HCT116 (cell line): Measurements from ENCODE around the gene SLC25A12. TPM values are rescaled to one million over a fixed set of nuclear protein-coding genes. Genes with fewer than 3 reads are reported as not detected.
A peak's percentile ranks its signal among the peaks of the same experiment; 100 is the strongest.

Experiments used
- ATAC-seq: fragments of 200-7000 bp; cut with Tn5 transposase; 2 replicates; pipeline ENCODE4 v1.9.1; 2020; ENCODE audit warnings: mild to moderate bottlenecking, moderate library complexity
- BruUV-seq: library from RNA; stranded (reverse); fragments of 400-500 nt; replicated peaks from 2 replicates; lab custom pipeline; 2021; lab: Mats Ljungman, UMichigan
- CTCF ChIA-PET: fragments of 300-600 bp; sonication (Branson Sonifier 250); formaldehyde crosslinking; loops from one replicate; lab custom pipeline; 2021; ENCODE audit warnings: antibody characterized with exemption; lab: Charles Lee
- POLR2A ChIA-PET: fragments of 300-600, 350-600 bp; sonication (Branson Sonifier 250); formaldehyde crosslinking; loops from one replicate; lab custom pipeline; 2021; ENCODE audit warnings: antibody characterized with exemption; lab: Charles Lee
- RAD21 ChIA-PET, 2 experiments: fragments of 300-600 bp; sonication (Branson Sonifier 250); formaldehyde crosslinking; loops; one replicate each; lab custom pipeline; 2023; ENCODE audit warnings: low total read pairs in 2 of 2; ENCODE audit not compliant: uncharacterized antibody in 2 of 2, unreplicated experiment in 2 of 2, low non-redundant PET in 1 of 2; lab: Charles Lee
- DNase-seq: peaks from one replicate; pipeline ENCODE4 v3.0.0-alpha.2; 2010; ENCODE audit warnings: low read depth, low spot score
- H2AFZ ChIP-seq: fragments of 200-600 bp; shearing (Covaris generic), sonication (generic); 2 replicates; pipeline ENCODE4 v1.6.1; 2017; ENCODE audit warnings: low read depth, mixed run types, mixed read lengths, antibody characterized with exemption, low read length; ENCODE audit not compliant: poor library complexity, severe bottlenecking
- H3K27ac ChIP-seq: 2 replicates; pipeline ENCODE4 v1.5.1; 2012; ENCODE audit warnings: low read depth, low read length
- H3K27me3 ChIP-seq: fragments of 200-600 bp; sonication (generic); 2 replicates; pipeline ENCODE4 v1.6.1; 2016; ENCODE audit warnings: mixed run types, low read length, mixed read lengths; ENCODE audit not compliant: insufficient read depth
- H3K36me3 ChIP-seq, 2 experiments: fragments of 200-500 bp in 1 of 2; fragments of 200-600 bp in 1 of 2; sonication (Bioruptor generic) in 1 of 2; sonication (generic) in 1 of 2; 2 replicates each; pipeline versions ENCODE4 v1.5.1 to v1.6.1; 2014 to 2016; ENCODE audit warnings: low read length in 2 of 2, inconsistent platforms in 1 of 2, mixed read lengths in 1 of 2, mixed run types in 1 of 2; ENCODE audit not compliant: insufficient read depth in 2 of 2, control insufficient read depth in 1 of 2
- H3K4me1 ChIP-seq, 2 experiments: fragments of 200-600 bp in 1 of 2; sonication (generic) in 1 of 2; 2 replicates each; pipeline versions ENCODE4 v1.5.1 to v1.6.1; 2012 to 2017; ENCODE audit warnings: low read length in 2 of 2, inconsistent platforms in 1 of 2, mild to moderate bottlenecking in 1 of 2, mixed read lengths in 1 of 2, mixed run types in 1 of 2, moderate library complexity in 1 of 2; ENCODE audit not compliant: insufficient read depth in 2 of 2, control insufficient read depth in 1 of 2
- H3K4me2 ChIP-seq: fragments of 200-600 bp; sonication (generic); 2 replicates; pipeline ENCODE4 v1.6.1; 2017; ENCODE audit warnings: mixed run types, low read length, mixed read lengths
- H3K4me3 ChIP-seq, 2 experiments: fragments of 200-600 bp in 1 of 2; sonication (generic) in 1 of 2; replicated peaks in 1 of 2; 2 replicates each; pipeline ENCODE4 v1.5.1; 2011 to 2016; ENCODE audit warnings: low read length in 2 of 2, control low read depth in 1 of 2, low read depth in 1 of 2, mild to moderate bottlenecking in 1 of 2, mixed read lengths in 1 of 2, mixed run types in 1 of 2
- H3K79me2 ChIP-seq: fragments of 200-600 bp; sonication (generic); 2 replicates; pipeline ENCODE4 v1.6.1; 2017; ENCODE audit warnings: mild to moderate bottlenecking, mixed run types, low read length, moderate library complexity, mixed read lengths; ENCODE audit not compliant: insufficient read depth
- H3K9ac ChIP-seq: fragments of 200-600 bp; sonication (generic); 2 replicates; pipeline ENCODE4 v1.6.1; 2016; ENCODE audit warnings: low read length, mixed read lengths
- H3K9me2 ChIP-seq: fragments of 200-600 bp; sonication (generic), shearing (Covaris generic); 2 replicates; pipeline ENCODE4 v1.6.1; 2017; ENCODE audit warnings: mixed run types, mild to moderate bottlenecking, moderate library complexity; ENCODE audit not compliant: insufficient read depth
- H3K9me3 ChIP-seq, 2 experiments: fragments of 200-500 bp in 1 of 2; fragments of 200-600 bp in 1 of 2; sonication (Bioruptor generic) in 1 of 2; sonication (generic) in 1 of 2; 2 replicates each; pipeline ENCODE4 v1.6.1; 2014 to 2017; ENCODE audit warnings: low read length in 2 of 2, mixed read lengths in 2 of 2, inconsistent platforms in 1 of 2, low read depth in 1 of 2, mild to moderate bottlenecking in 1 of 2, mixed run types in 1 of 2, moderate library complexity in 1 of 2; ENCODE audit not compliant: control insufficient read depth in 1 of 2, insufficient read depth in 1 of 2
- H4K20me1 ChIP-seq: fragments of 200-600 bp; sonication (generic), shearing (Covaris generic); 2 replicates; pipeline ENCODE4 v1.6.1; 2017; ENCODE audit warnings: mixed run types, mild to moderate bottlenecking, moderate library complexity; ENCODE audit not compliant: insufficient read depth
- ATF3 ChIP-seq: IDR thresholded peaks from 2 replicates; pipeline ENCODE4 v1.6.1; 2012
- CBX3 ChIP-seq: IDR thresholded peaks from 2 replicates; pipeline ENCODE4 v1.6.1; 2012; ENCODE audit warnings: low read depth
- ELF1 ChIP-seq: IDR thresholded peaks from 2 replicates; pipeline ENCODE4 v1.6.1; 2012; ENCODE audit warnings: low read depth, borderline replicate concordance
- EZH2 ChIP-seq: fragments of 200-600 bp; sonication (generic); IDR thresholded peaks from 2 replicates; pipeline ENCODE4 v1.6.1; 2017; ENCODE audit warnings: antibody characterized with exemption, mixed run types
- MAX ChIP-seq: IDR thresholded peaks from 2 replicates; pipeline ENCODE4 v1.6.1; 2012
- POLR2A ChIP-seq: IDR thresholded peaks from 2 replicates; pipeline ENCODE4 v1.7.0; 2011; ENCODE audit warnings: borderline replicate concordance; ENCODE audit not compliant: insufficient read depth, insufficient read length; ENCODE audit errors: extremely low read depth
- REST ChIP-seq: IDR thresholded peaks from 2 replicates; pipeline ENCODE4 v1.6.1; 2012; ENCODE audit warnings: low read depth
- SRF ChIP-seq: IDR thresholded peaks from 2 replicates; pipeline ENCODE4 v1.6.1; 2012; ENCODE audit warnings: low read depth
- TCF7L2 ChIP-seq: IDR thresholded peaks from 2 replicates; pipeline ENCODE4 v1.7.0; 2011; ENCODE audit warnings: borderline replicate concordance, inconsistent platforms; ENCODE audit not compliant: insufficient read depth, insufficient read length; ENCODE audit errors: extremely low read depth
- YY1 ChIP-seq: IDR thresholded peaks from 2 replicates; pipeline ENCODE4 v1.6.1; 2011; ENCODE audit warnings: low read length, low read depth, moderate library complexity, mild to moderate bottlenecking; ENCODE audit not compliant: insufficient replicate concordance; ENCODE audit errors: extremely low read depth
- ZBTB33 ChIP-seq: IDR thresholded peaks from 2 replicates; pipeline ENCODE4 v1.6.1; 2011; ENCODE audit warnings: mild to moderate bottlenecking, low read length, moderate library complexity; ENCODE audit not compliant: insufficient replicate concordance; ENCODE audit errors: extremely low read depth
- ZNF274 ChIP-seq: fragments of 200-500 bp; sonication (Bioruptor generic); IDR thresholded peaks from 2 replicates; pipeline ENCODE4 v1.6.1; 2014; ENCODE audit warnings: mild to moderate bottlenecking, low read depth, low read length, inconsistent platforms
- intact Hi-C: fragments of 100-400 bp; cut with micrococcal nuclease; formaldehyde crosslinking; loops from 2 replicates; pipeline ENCODE4 v1.10.0; 2022
- total RNA-seq: library from RNA; stranded (reverse); gene quantifications from one replicate; pipeline ENCODE4 v1.2.1, GENCODE V29; 2021; ENCODE audit not compliant: unreplicated experiment

SLC25A12 gene
- total RNA-seq, 1 experiment from 2014 or later = 16.0 TPM

- ChIA-PET POLR2A (interaction anchor here (0.9 kb wide), 1 partner anchor 9 kb away, joined by 6 read pairs; no protein-coding TSS in a partner anchor), RAD21 (no interaction called here), CTCF (interaction anchor here (1.1 kb wide), 1 partner anchor 179 kb away, joined by 3 read pairs; no protein-coding TSS in a partner anchor)
- ATAC-seq = peak; percentile 40; the same call in 1 of the 2 replicates
- BruUV-seq = no TSS peak
- intact Hi-C loops = no loop called here
- no peaks in the 10 kb centered on the region for H3K4me1 ChIP-seq
- H3K9ac ChIP-seq = no peak overlapping the region
- no peaks in the 10 kb centered on the region for H3K36me3 ChIP-seq
- no peaks in the 10 kb centered on the region for H4K20me1 ChIP-seq
- no peak overlapping the region for H3K4me3 ChIP-seq
- no peaks in the 10 kb centered on the region for H3K9me2 ChIP-seq
- TF ChIP-seq TCF7L2 = no peak
- TF ChIP-seq ZNF274 = no peak
- TF ChIP-seq, all 23 proteins: peak for 0
- Histone ChIP-seq H3K79me2 (0 out of 2 replicates have a peak, but pooled peaks cover 10% of the 10 kb centered on the region), H3K9me3 (no peaks in the 10 kb centered on the region), H3K27ac (no peak overlapping the region), H3K4me2 (no peak overlapping the region), H3K27me3 (no peaks in the 10 kb centered on the region), H2AFZ (no peak overlapping the region)
- DNase-seq = no peak
These were observed 10.7 kb downstream of the SLC25A12 start for GRCh38 chr2:171883275-171883893.

GRCh38 chr2:171882089-171882769 lies 11.8 kb downstream of the SLC25A12 start:
- ChIA-PET RAD21 (no interaction called here), CTCF (no interaction called here), POLR2A (no interaction called here)
- no peak overlapping the region for H3K9ac ChIP-seq
- DNase-seq (no peak), ATAC-seq (no peak)
- H3K4me2 ChIP-seq = no peak overlapping the region
- intact Hi-C loops = no loop called here
- no peak overlapping the region for H2AFZ ChIP-seq
- H3K36me3 ChIP-seq = no peaks in the 10 kb centered on the region
- no peak overlapping the region for H3K4me3 ChIP-seq
- no peaks in the 10 kb centered on the region for H3K27me3 ChIP-seq
- H3K9me2 ChIP-seq = no peaks in the 10 kb centered on the region
- no peaks in the 10 kb centered on the region for H4K20me1 ChIP-seq
- no peaks in the 10 kb centered on the region for H3K4me1 ChIP-seq
- no peak overlapping the region for H3K27ac ChIP-seq
- 0 out of 2 replicates have a peak, but pooled peaks cover 7% of the 10 kb centered on the region for H3K79me2 ChIP-seq
- H3K9me3 ChIP-seq = no peaks in the 10 kb centered on the region
- no TSS peak for BruUV-seq
- no peak for TF ChIP-seq ELF1
- no peak for TF ChIP-seq CBX3
- TF ChIP-seq ZBTB33 = no peak
- TF ChIP-seq ATF3 = no peak
- no peak for TF ChIP-seq REST
- no peak for TF ChIP-seq EZH2
- no peak for TF ChIP-seq SRF
- no peak for TF ChIP-seq YY1
- no peak for TF ChIP-seq MAX
- no peak for TF ChIP-seq POLR2A
